ENCODE results near the gene OSBPL6.

The OSBPL6 gene

DNA sequence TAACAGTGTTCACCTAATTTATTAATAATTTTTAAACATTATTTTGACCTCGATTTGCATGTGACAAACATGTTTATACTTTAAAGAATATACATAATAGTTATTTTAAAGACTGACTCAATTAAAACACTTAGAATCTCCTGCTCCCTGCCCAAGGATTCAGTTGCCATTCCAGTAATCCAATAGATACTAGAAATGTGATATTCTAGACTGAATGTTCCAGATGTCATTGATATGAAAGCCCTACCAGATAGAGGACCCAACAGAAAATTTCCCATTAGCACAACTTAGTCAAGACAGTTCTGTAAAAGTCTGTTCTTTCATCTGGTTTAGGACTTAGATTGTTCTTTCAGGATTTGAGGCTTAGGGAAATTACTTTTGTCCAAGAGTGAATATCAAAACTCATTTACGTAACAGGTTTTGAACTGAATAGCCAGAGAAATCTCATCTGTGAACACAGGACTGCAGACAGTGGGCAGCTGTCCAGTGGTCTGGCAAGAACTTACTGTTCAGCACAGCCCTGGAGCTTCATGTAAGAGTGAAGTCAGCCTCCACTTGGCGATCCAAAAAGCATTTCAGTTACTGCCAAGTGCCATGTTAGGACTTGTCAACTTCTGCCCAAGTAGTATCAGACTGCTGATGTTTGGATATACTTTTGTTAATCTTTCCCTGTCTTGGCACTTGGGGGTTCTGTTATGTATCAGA lies 77.5 kb downstream of the OSBPL6 start:
- no peak for DNase-seq (ENCODE audit: low spot score)

DNA sequence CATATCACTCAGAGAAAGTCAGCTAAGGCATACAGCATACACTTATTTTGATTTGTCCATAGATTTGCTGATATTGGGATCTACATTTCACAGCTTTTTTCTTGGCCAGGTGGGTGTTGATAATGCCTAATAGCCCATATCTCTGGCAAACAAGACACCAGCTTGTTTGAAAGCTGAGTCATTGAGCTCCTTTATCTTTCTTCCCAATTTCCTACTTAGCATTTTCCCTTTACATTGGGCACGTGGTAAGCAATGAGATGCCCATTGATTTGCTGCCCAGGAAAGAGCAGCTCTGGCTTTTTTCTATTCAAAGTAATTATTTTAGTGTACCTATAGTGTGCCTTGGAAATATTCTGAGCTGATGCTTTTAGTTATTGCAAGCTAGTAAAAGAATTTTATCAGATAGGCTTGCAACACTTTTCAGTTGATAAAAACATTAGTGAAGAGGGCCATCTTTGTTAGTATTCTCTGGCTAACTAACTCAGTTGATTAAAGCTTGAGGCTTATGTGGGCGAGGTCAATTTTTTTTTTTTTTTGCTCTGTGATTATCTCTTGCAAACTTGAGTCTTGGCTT lies 79.6 kb downstream of the OSBPL6 start:
- DNase-seq (ENCODE audit: low spot score), result peak; percentile 26

GRCh38 chr2:178275600-178275999 lies 81.3 kb downstream of the OSBPL6 start:
- DNase-seq (ENCODE audit: low spot score), result no peak

DNA sequence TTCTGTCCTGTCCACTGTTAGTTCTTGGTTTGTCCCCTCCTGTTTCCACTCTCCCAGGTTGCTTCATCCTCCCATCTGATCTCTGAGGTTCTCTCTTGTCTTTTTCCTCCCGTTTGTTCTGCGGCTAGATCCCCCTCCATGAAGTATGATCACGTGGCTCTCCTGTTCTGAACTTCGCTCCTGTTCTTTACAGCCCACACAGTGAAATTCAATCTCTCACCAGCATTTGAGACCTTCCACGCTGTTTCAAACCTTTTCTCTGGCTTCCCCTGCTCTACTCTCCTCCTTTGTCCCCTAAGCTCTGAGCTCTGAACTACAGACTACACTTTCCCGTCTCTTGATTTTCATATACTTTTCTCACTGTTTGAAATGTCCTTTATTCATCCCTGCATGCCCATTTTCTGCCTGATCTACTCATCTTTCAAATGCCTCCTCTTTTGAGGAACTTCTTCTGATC lies 83.5 kb downstream of the OSBPL6 start:
- DNase-seq (ENCODE audit: low spot score), result no peak

DNA sequence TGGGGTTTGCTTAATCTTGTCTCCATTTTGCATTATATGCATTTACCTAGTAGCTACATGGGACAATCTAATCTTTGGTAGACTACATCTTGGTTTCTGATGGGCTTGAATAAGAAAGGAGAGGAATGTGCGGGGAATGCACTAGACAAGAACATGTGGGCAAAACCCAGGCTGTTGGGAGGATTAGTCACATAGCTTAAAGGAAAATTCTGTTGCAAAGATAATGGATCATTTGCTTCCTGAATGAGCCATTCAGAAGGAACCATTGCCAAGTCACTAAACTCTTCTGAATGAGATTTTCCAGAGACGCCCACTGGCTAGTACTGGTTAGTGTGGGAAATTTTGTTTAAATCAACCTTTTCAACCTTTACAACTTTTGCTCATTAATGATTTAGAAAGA lies 84.8 kb downstream of the OSBPL6 start:
- DNase-seq (ENCODE audit: low spot score), result peak; percentile 78

DNA sequence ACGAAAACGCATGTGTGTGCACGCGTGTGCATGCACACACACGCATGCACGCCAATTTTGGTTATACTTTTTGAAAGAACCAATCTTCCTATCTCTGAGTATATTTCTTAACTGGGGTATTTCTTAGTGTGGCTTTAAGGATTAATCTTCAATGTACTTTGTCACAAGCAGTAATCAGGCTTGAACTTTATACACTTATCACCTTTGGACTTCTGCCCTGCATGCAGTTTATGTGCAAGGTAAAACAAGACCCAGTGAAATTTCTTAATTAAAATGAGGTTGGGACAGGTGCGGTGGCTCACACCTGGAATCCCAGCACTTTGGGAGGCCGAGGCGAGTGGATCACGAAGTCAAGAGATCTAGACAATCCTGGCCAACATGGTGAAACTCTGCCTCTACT lies 85.3 kb downstream of the OSBPL6 start:
- DNase-seq (ENCODE audit: low spot score), result no peak

GRCh38 chr2:178280244-178280852 lies 86.0 kb downstream of the OSBPL6 start:
- DNase-seq (ENCODE audit: low spot score), result peak; percentile 56

DNA sequence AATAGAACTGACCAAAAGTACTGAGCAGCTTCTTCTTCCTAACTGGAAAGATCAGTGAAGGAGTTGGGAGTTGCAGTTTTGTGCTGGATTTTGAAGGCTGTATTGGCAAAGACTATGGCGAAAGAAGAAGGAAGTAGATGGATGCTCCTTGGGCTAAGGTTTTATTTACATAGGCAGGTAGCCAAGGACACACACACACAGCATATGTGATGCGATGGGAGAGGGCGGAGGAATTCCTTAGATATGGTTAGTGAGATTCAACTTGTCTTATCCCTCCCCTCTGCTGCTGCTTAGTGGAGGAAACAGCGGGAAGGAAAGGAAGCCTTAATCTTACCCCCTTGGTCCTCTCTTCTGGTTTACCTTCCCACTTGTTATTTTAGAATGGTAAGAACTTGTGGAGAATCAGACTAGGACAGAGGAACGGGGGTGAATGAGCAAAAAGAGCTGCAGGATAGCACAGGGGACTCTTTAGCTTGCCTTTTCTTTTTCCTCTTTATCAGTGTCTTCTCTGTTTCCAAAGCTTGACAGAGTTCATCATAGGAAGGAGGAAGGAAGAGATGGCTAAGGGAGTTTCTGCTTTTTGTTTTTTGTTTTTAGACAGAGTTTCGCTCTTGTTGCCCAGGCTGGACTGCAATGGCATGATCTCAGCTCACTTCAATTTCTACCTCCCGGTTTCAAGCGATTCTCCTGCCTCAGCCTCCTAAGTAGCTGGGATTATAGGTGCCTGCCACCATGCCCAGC lies 87.9 kb downstream of the OSBPL6 start:
- no peak for DNase-seq (ENCODE audit: low spot score)

- no peak for DNase-seq (ENCODE audit: low spot score)
Measured at GRCh38 chr2:178283341-178283918, 89.1 kb downstream of the OSBPL6 start.

- no peak for DNase-seq (ENCODE audit: low spot score)
Measured at GRCh38 chr2:178284613-178285286, 90.4 kb downstream of the OSBPL6 start.

GRCh38 chr2:178285287-178285615 lies 90.9 kb downstream of the OSBPL6 start:
- DNase-seq (ENCODE audit: low spot score), result no peak

DNA sequence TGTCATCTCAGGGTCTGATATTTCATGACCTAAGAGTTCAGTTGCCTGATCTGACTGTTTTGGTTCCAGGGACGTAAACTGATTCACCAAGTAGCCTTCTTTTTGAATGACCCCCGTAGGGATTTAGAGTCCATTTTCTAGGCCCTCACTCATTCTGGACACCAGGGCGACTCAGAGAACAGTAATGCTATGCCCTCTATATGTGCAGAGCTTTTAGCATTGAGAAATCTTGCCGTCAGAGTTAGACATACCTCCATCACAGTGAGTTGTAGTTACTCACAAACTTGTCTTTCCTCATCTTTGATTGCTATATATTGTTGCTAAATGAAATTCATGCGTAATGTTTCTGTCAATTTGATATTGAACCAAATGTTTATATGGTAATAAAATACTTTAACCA lies 92.3 kb downstream of the OSBPL6 start:
- DNase-seq (ENCODE audit: low spot score), result no peak

DNA sequence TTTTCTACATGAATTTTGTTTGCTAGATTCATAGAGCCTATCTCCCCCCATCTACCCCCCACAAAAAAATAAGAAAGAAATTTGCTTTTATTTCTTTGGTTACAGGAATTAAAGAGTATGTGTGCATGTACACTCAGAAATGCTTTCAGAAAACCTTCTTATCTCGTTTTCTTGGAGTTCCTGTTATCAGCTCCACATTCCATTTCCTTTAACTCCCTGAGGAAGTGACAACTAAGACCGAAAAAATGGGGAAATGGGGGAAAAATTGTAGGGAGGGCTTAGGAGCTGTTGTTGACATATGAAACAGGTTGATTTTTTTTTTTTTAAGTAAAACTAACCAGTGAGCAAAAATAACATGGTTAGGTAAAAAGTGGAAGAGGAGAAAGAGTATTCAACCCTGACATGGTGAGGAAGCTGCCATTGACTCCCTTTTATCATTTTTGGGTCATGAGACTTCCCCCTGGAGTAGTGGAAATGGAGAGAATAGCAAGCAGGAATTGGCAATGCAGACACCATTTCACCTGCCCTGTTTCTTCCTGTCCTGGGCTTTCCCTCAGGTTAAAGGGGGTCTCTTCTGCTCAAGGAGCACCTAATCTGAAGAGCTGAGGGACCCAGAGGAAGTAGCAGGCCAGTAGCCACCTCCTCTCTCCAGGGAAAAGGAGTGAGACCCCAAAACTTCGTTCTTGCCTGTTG lies 93.5 kb downstream of the OSBPL6 start:
- DNase-seq (ENCODE audit: low spot score), result no peak

GRCh38 chr2:178291703-178292102 lies 97.4 kb downstream of the OSBPL6 start:
- no peak for DNase-seq (ENCODE audit: low spot score)

GRCh38 chr2:178292586-178292985 lies 98.3 kb downstream of the OSBPL6 start:
- DNase-seq (ENCODE audit: low spot score), result no peak

DNA sequence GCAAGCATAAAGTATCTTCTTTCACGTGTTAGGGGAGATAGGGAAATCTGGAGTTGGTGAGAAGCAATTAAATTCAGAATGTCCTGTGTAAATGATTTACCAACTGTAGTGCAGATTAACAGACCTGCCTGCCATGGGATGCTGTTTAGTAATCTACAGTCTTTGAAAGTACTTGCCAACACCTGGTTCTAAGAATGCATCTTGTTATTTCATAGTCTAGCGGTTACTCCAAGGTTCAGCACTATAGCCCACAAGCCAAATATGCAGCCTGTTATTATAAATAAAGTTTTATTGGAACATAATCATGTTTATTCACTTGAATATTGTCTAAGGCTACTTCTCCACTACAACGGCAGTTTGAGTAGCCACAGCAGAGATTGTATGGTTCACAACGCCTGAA lies 100.8 kb downstream of the OSBPL6 start:
- no peak for DNase-seq (ENCODE audit: low spot score)

- DNase-seq (ENCODE audit: low spot score), result no peak
Measured at GRCh38 chr2:178295906-178296305, 101.6 kb downstream of the OSBPL6 start.

- no peak for DNase-seq (ENCODE audit: low spot score)
Measured at GRCh38 chr2:178296394-178297090, 102.2 kb downstream of the OSBPL6 start.

DNA sequence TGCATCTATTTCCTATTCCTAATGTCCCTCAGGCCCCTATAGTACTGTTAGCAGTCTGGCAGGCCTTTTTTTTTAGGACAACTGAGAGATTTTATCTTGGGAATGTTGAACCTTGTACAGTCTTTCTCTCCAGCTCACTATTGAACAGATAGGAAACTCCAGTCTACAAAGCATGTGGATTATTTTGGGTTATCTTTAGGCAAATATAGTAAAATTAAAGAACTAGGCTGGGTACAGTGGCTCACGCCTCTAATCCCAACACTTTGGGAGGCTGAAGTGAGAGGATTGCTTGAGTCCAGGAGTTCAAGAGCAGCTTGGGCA lies 102.7 kb downstream of the OSBPL6 start:
- DNase-seq (ENCODE audit: low spot score), result no peak

- peak; percentile 43 for DNase-seq (ENCODE audit: low spot score)
Measured at GRCh38 chr2:178298785-178299212, 104.5 kb downstream of the OSBPL6 start.
